Measurements from ENCODE around the gene NPHP1.

NPHP1 gene

DNA sequence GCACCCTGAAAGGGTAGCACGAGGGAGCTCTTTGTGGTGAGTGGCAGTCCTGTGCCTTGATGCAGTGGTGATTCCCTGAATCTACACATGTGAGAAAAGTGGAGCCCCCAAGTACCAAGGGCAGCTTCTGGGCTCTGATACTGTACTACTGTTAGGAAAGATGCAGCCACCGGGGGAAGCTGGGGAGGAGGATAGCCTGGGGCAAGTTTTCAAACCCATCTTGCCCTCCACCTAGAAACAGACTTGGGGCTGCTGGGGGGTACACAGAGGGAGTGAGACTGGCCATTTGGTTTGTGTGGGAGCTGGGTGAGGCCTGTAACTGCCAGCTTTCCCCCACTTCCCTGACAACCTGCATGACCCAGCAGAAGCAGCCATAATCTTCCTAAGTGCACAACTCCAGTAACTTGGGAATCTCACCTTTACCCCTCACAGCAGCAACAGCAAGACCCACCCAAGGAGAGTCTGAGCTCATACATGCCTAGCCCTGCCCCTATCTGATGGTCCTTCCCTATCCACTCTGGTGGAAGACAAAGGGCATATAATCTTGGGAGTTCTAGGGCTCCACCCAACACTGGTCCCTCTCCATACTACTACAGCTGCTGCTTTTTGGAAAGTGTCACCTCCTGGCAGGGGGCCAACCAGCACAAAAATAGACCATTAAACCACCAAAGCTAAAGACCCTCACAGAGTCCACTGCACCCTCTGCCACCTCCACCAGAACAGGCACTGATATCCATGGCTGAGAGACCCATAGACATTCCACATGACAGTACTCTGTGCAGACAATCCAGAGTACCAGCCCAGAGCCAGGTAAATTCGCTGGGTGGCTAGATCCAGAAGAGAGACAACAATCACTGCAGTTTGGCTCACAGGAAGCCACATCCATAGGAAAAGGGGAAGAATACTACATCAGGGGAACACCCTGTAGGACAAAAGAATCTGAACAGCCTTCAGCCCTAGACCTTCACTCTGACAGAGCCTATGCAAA, 97.4 kb downstream of the NPHP1 start:
- Histone ChIP-seq H3K4ac (ENCODE audit: low read depth, low read length) (no peak overlapping the region), H3K14ac (ENCODE audit: low read length) (no peak overlapping the region), H3K27me3 (ENCODE audit: insufficient read depth, low read length) (no peaks in the 10 kb centered on the region), H3K27ac (ENCODE audit: low read depth, low read length) (no peak overlapping the region), H3K4me2 (ENCODE audit: low read length) (no peak overlapping the region), H2BK12ac (ENCODE audit: low read length) (no peak overlapping the region), H3K79me2 (ENCODE audit: control insufficient read depth, insufficient read depth, low read length, poor library complexity) (no peaks in the 10 kb centered on the region), H4K12ac (ENCODE audit: low read depth, low read length) (no peak overlapping the region), H2AFZ (ENCODE audit: insufficient read depth, low read length, poor library complexity) (no peak overlapping the region), H2BK120ac (ENCODE audit: insufficient read depth, low read length, poor library complexity) (no peak overlapping the region), H2AK5ac (ENCODE audit: low read length) (no peak overlapping the region), H3K4me1 (ENCODE audit: control insufficient read depth in 1 of 2, insufficient read depth in 2 of 2, low read length in 2 of 2) (no peaks in the 10 kb centered on the region), H3K4me3 (ENCODE audit: low read depth, low read length) (no peak overlapping the region), H3K9me3 (ENCODE audit: insufficient read depth, low read depth, low read length) (peaks cover 4% of the 10 kb centered on the region), H3K23ac (ENCODE audit: low read length) (no peak overlapping the region), H3K79me1 (ENCODE audit: low read length) (no peaks in the 10 kb centered on the region), H4K91ac (ENCODE audit: low read depth, low read length) (no peak overlapping the region), H4K8ac (ENCODE audit: low read depth, low read length) (no peak overlapping the region), H3K9ac (ENCODE audit: low read length) (no peak overlapping the region), H3K36me3 (ENCODE audit: control insufficient read depth in 1 of 2, insufficient read depth in 2 of 2, low read length in 2 of 2) (no peaks in the 10 kb centered on the region), H2BK5ac (ENCODE audit: low read depth, low read length, poor library complexity) (no peak overlapping the region), H3K18ac (ENCODE audit: low read length) (no peak overlapping the region)
- DNase-seq, result no peak
- no CpG with 5 or more reads among the region's 3 CpGs for WGBS (ENCODE audit: extremely low coverage, insufficient coverage, insufficient read length)

DNA sequence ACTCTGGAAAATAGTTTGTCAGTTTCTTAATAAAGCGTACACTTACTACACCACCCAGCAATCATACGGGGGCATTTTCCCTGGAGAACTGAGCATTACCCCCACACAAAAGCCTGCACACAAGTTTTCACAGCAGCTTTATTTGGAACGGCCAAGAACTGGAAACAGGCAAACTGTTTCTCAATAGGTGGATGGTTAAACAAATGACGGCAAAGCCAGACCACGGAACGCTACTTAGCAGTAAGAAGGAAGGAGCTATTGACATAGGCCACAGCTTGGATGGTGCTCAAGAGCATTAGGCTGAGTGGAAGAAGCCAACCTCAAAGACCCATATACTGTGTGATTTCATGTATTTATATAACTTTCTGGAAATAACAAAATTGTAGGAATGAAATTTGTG, 98.2 kb downstream of the NPHP1 start:
- Histone ChIP-seq H3K27me3 (ENCODE audit: insufficient read depth, low read length) (no peaks in the 10 kb centered on the region), H3K4me2 (ENCODE audit: low read length) (no peak overlapping the region), H3K27ac (ENCODE audit: low read depth, low read length) (no peak overlapping the region), H2BK12ac (ENCODE audit: low read length) (no peak overlapping the region), H2BK5ac (ENCODE audit: low read depth, low read length, poor library complexity) (no peak overlapping the region), H2BK120ac (ENCODE audit: insufficient read depth, low read length, poor library complexity) (no peak overlapping the region), H2AK5ac (ENCODE audit: low read length) (no peak overlapping the region), H3K4me1 (ENCODE audit: control insufficient read depth in 1 of 2, insufficient read depth in 2 of 2, low read length in 2 of 2) (peaks cover 0 to 4% of the 10 kb centered on the region in 2 experiments), H4K91ac (ENCODE audit: low read depth, low read length) (no peak overlapping the region), H3K14ac (ENCODE audit: low read length) (no peak overlapping the region), H3K23ac (ENCODE audit: low read length) (no peak overlapping the region), H3K9me3 (ENCODE audit: insufficient read depth, low read depth, low read length) (peaks cover 4% of the 10 kb centered on the region), H3K9ac (ENCODE audit: low read length) (no peak overlapping the region), H2AFZ (ENCODE audit: insufficient read depth, low read length, poor library complexity) (no peak overlapping the region), H4K8ac (ENCODE audit: low read depth, low read length) (no peak overlapping the region), H3K4ac (ENCODE audit: low read depth, low read length) (no peak overlapping the region), H3K18ac (ENCODE audit: low read length) (no peak overlapping the region), H3K4me3 (ENCODE audit: low read depth, low read length) (no peak overlapping the region), H3K79me1 (ENCODE audit: low read length) (peaks cover 3% of the 10 kb centered on the region), H4K12ac (ENCODE audit: low read depth, low read length) (no peak overlapping the region), H3K36me3 (ENCODE audit: control insufficient read depth in 1 of 2, insufficient read depth in 2 of 2, low read length in 2 of 2) (no peaks in the 10 kb centered on the region), H3K79me2 (ENCODE audit: control insufficient read depth, insufficient read depth, low read length, poor library complexity) (no peaks in the 10 kb centered on the region)
- no peak for DNase-seq
- no CpG with 5 or more reads among the region's 6 CpGs for WGBS (ENCODE audit: extremely low coverage, insufficient coverage, insufficient read length)

DNA sequence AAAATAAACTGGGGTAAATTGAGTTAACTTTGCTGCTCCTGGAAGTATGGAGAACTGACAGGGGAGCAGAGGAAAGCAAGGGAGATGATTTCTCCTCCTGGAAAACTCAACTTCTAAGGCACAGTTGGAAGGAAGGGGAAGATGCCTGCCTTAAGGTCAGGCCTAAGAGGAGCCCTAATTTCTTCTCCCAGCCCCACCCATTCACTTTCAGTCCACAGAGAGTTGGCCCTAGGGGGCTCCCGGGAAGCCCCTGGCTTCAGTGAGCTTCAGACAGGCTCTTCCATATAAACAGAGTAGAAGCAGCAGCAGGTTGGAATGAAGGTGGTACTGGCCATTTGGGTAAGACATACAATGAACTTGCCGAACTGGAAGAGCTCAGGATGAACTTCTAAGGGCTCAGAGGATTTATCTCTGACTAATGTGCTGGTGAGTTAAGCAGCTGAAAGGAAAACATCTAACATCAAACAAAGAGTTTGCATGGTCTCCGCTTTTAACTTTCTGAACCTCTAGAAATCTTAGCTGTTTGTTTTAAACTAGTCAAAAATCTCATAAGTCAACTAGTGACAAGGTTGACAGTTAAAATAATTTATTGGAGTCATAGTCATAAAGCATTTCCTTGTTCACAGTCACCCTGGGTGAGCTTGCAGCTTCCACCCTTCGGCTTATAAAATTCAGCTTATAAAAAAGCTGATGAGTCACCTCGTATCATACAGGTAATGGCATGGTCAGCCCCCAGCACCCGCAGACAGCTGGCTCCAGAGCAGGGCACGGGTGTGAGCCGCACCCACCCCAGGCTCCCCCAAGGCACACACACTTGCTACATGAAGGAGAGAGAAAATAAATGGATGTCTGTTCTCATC, 99.0 kb downstream of the NPHP1 start:
- peaks cover 4 to 10% of the 10 kb centered on the region in 2 experiments for H3K4me1 ChIP-seq (ENCODE audit: control insufficient read depth in 1 of 2, insufficient read depth in 2 of 2, low read length in 2 of 2)
- no peak overlapping the region for H4K12ac ChIP-seq (ENCODE audit: low read depth, low read length)
- no peak overlapping the region for H3K18ac ChIP-seq (ENCODE audit: low read length)
- no peak overlapping the region for H3K4ac ChIP-seq (ENCODE audit: low read depth, low read length)
- H4K91ac ChIP-seq (ENCODE audit: low read depth, low read length), result no peak overlapping the region
- no peak overlapping the region for H3K27ac ChIP-seq (ENCODE audit: low read depth, low read length)
- no peak overlapping the region for H2BK12ac ChIP-seq (ENCODE audit: low read length)
- no peak overlapping the region for H2BK120ac ChIP-seq (ENCODE audit: insufficient read depth, low read length, poor library complexity)
- no peaks in the 10 kb centered on the region for H3K36me3 ChIP-seq (ENCODE audit: control insufficient read depth in 1 of 2, insufficient read depth in 2 of 2, low read length in 2 of 2)
- no peak overlapping the region for H2AK5ac ChIP-seq (ENCODE audit: low read length)
- no peak overlapping the region for H2BK5ac ChIP-seq (ENCODE audit: low read depth, low read length, poor library complexity)
- no peak overlapping the region for H3K4me3 ChIP-seq (ENCODE audit: low read depth, low read length)
- no peak overlapping the region for H3K14ac ChIP-seq (ENCODE audit: low read length)
- H2AFZ ChIP-seq (ENCODE audit: insufficient read depth, low read length, poor library complexity), result no peak overlapping the region
- no peak overlapping the region for H3K9ac ChIP-seq (ENCODE audit: low read length)
- no peaks in the 10 kb centered on the region for H3K27me3 ChIP-seq (ENCODE audit: insufficient read depth, low read length)
- H3K79me1 ChIP-seq (ENCODE audit: low read length), result peaks cover 8% of the 10 kb centered on the region
- no peaks in the 10 kb centered on the region for H3K79me2 ChIP-seq (ENCODE audit: control insufficient read depth, insufficient read depth, low read length, poor library complexity)
- H3K4me2 ChIP-seq (ENCODE audit: low read length), result no peak overlapping the region
- peaks cover 4% of the 10 kb centered on the region for H3K9me3 ChIP-seq (ENCODE audit: insufficient read depth, low read depth, low read length)
- peak in 1 of 2 donors; percentile 3 for DNase-seq
- H4K8ac ChIP-seq (ENCODE audit: low read depth, low read length), result no peak overlapping the region
- H3K23ac ChIP-seq (ENCODE audit: low read length), result no peak overlapping the region
- WGBS (ENCODE audit: extremely low coverage, insufficient coverage, insufficient read length), result no CpG with 5 or more reads among the region's 8 CpGs

GRCh38 chr2:110105183-110105582, 99.6 kb downstream of the NPHP1 start:
- no peaks in the 10 kb centered on the region for H3K27me3 ChIP-seq (ENCODE audit: insufficient read depth, low read length)

More at GRCh38 chr2:110105183-110105582, 99.6 kb downstream of the NPHP1 start:
- Histone ChIP-seq H3K36me3 (ENCODE audit: control insufficient read depth in 1 of 2, insufficient read depth in 2 of 2, low read length in 2 of 2) (no peaks in the 10 kb centered on the region), H4K12ac (ENCODE audit: low read depth, low read length) (no peak overlapping the region), H3K79me1 (ENCODE audit: low read length) (peaks cover 10% of the 10 kb centered on the region), H4K91ac (ENCODE audit: low read depth, low read length) (no peak overlapping the region), H3K4me3 (ENCODE audit: low read depth, low read length) (no peak overlapping the region), H3K4ac (ENCODE audit: low read depth, low read length) (no peak overlapping the region), H2BK120ac (ENCODE audit: insufficient read depth, low read length, poor library complexity) (no peak overlapping the region), H2AFZ (ENCODE audit: insufficient read depth, low read length, poor library complexity) (no peak overlapping the region), H3K4me2 (ENCODE audit: low read length) (no peak overlapping the region), H2AK5ac (ENCODE audit: low read length) (no peak overlapping the region), H2BK5ac (ENCODE audit: low read depth, low read length, poor library complexity) (no peak overlapping the region), H3K79me2 (ENCODE audit: control insufficient read depth, insufficient read depth, low read length, poor library complexity) (no peaks in the 10 kb centered on the region), H3K4me1 (ENCODE audit: control insufficient read depth in 1 of 2, insufficient read depth in 2 of 2, low read length in 2 of 2) (peaks cover 6 to 10% of the 10 kb centered on the region in 2 experiments), H3K23ac (ENCODE audit: low read length) (no peak overlapping the region), H3K18ac (ENCODE audit: low read length) (no peak overlapping the region), H4K8ac (ENCODE audit: low read depth, low read length) (no peak overlapping the region), H3K14ac (ENCODE audit: low read length) (no peak overlapping the region), H2BK12ac (ENCODE audit: low read length) (no peak overlapping the region), H3K27ac (ENCODE audit: low read depth, low read length) (no peak overlapping the region), H3K9ac (ENCODE audit: low read length) (no peak overlapping the region), H3K9me3 (ENCODE audit: insufficient read depth, low read depth, low read length) (peaks cover 4% of the 10 kb centered on the region)
- no peak for DNase-seq
- no CpG with 5 or more reads among the region's 4 CpGs for WGBS (ENCODE audit: extremely low coverage, insufficient coverage, insufficient read length)
